MM.1S (cell line): Measurements from ENCODE around the gene LSM7.

Source experiments
- DNase-seq: peaks from one replicate; pipeline ENCODE4 v3.0.0-alpha.2; 2015
- H2AFZ ChIP-seq: fragments of 300-600 bp; sonication (generic); 2 replicates; pipeline ENCODE4 v1.6.0; 2016; ENCODE audit warnings: antibody characterized with exemption, low read length
- H3F3A ChIP-seq: fragments of 300-600 bp; sonication (generic); 2 replicates; pipeline ENCODE4 v1.6.1; 2016; ENCODE audit warnings: mild to moderate bottlenecking, antibody characterized with exemption, low read length, moderate library complexity, mixed read lengths; ENCODE audit not compliant: insufficient read depth
- H3K27ac ChIP-seq: fragments of 300-600 bp; sonication (generic); 2 replicates; pipeline ENCODE4 v1.5.1; 2016; ENCODE audit warnings: mild to moderate bottlenecking, low read length
- H3K27me3 ChIP-seq: fragments of 300-600 bp; sonication (generic); replicated peaks from 2 replicates; pipeline ENCODE4 v1.6.0; 2016; ENCODE audit warnings: low read length; ENCODE audit not compliant: insufficient read depth
- H3K36me3 ChIP-seq: fragments of 300-600 bp; sonication (generic); replicated peaks from 2 replicates; pipeline ENCODE4 v1.6.1; 2016; ENCODE audit warnings: mild to moderate bottlenecking, low read length, mixed read lengths; ENCODE audit not compliant: insufficient read depth
- H3K4me1 ChIP-seq: fragments of 300-600 bp; sonication (generic); 2 replicates; pipeline ENCODE4 v1.6.1; 2016; ENCODE audit warnings: low read length, mixed read lengths
- H3K4me2 ChIP-seq: fragments of 300-600 bp; sonication (generic); 2 replicates; pipeline ENCODE4 v1.6.0; 2016; ENCODE audit warnings: low read depth, low read length
- H3K4me3 ChIP-seq: fragments of 300-600 bp; sonication (generic); 2 replicates; pipeline ENCODE4 v1.5.1; 2016; ENCODE audit warnings: low read length, mixed read lengths
- H3K79me2 ChIP-seq: fragments of 300-600 bp; sonication (generic); 2 replicates; pipeline ENCODE4 v1.6.1; 2016; ENCODE audit warnings: mixed run types, low read length, mixed read lengths
- H3K9ac ChIP-seq: fragments of 300-600 bp; sonication (generic); 2 replicates; pipeline ENCODE4 v1.6.1; 2016; ENCODE audit warnings: low read length, mixed read lengths
- H3K9me2 ChIP-seq: fragments of 300-600 bp; sonication (generic); replicated peaks from 2 replicates; pipeline ENCODE4 v1.6.1; 2016; ENCODE audit warnings: mild to moderate bottlenecking, low read length, mixed read lengths; ENCODE audit not compliant: insufficient read depth
- H3K9me3 ChIP-seq: fragments of 300-600 bp; sonication (generic); replicated peaks from 2 replicates; pipeline ENCODE4 v1.6.1; 2016; ENCODE audit warnings: mild to moderate bottlenecking, low read length, mixed read lengths; ENCODE audit not compliant: insufficient read depth
- H4K20me1 ChIP-seq: fragments of 300-600 bp; sonication (generic); 2 replicates; pipeline ENCODE4 v1.6.1; 2016; ENCODE audit warnings: mild to moderate bottlenecking, low read length, moderate library complexity, mixed read lengths; ENCODE audit not compliant: insufficient read depth
- CTCF ChIP-seq: fragments of 300-600 bp; sonication (generic); IDR thresholded peaks from 2 replicates; pipeline ENCODE4 v1.5.1; 2016; ENCODE audit warnings: antibody characterized with exemption, low read length, mixed read lengths
- EZH2 ChIP-seq: fragments of 300-600 bp; sonication (generic); optimal IDR thresholded peaks from 2 replicates; pipeline ENCODE3; 2017; ENCODE audit warnings: low read depth, mild to moderate bottlenecking, antibody characterized with exemption, low read length, mixed read lengths
- EZH2phosphoT487 ChIP-seq: fragments of 300-600 bp; sonication (generic); IDR thresholded peaks from 2 replicates; pipeline ENCODE4 v1.6.1; 2018; ENCODE audit warnings: antibody characterized with exemption, low read length

Gene LSM7

DNA sequence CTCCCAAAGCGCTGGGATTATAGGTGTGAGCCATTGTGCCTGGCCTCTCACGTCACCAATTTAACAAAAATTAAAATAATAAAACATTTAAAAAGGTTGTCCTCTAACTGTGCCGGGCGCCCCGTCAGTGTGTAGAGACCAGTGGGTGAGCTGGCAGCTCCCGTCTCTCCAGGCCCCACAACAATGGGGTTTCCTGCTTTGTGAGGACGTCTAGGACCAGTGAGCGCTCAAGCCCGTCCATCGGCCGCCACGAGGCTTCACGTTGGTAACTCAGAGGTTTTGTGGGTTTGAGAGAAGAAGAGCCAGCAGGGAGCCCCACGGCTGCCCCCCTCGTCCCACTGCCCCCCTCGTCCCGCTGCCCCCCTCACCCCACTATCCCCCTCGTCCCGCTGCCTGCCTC is 4.7 kb downstream of the LSM7 start:
- Histone ChIP-seq H3K4me2 (no peak overlapping the region), H3F3A (no peaks in the 10 kb centered on the region), H3K27ac (no peak overlapping the region), H3K36me3 (no peaks in the 10 kb centered on the region), H3K9ac (no peak overlapping the region), H3K4me3 (no peak overlapping the region), H3K9me2 (no peaks in the 10 kb centered on the region), H3K9me3 (no peaks in the 10 kb centered on the region), H2AFZ (no peak overlapping the region), H3K27me3 (no peaks in the 10 kb centered on the region), H4K20me1 (no peaks in the 10 kb centered on the region), H3K4me1 (peaks cover 6% of the 10 kb centered on the region), H3K79me2 (peaks cover 52% of the 10 kb centered on the region)
- no peak for DNase-seq
- TF ChIP-seq EZH2 (no peak), EZH2phosphoT487 (no peak), CTCF (no peak)

DNA sequence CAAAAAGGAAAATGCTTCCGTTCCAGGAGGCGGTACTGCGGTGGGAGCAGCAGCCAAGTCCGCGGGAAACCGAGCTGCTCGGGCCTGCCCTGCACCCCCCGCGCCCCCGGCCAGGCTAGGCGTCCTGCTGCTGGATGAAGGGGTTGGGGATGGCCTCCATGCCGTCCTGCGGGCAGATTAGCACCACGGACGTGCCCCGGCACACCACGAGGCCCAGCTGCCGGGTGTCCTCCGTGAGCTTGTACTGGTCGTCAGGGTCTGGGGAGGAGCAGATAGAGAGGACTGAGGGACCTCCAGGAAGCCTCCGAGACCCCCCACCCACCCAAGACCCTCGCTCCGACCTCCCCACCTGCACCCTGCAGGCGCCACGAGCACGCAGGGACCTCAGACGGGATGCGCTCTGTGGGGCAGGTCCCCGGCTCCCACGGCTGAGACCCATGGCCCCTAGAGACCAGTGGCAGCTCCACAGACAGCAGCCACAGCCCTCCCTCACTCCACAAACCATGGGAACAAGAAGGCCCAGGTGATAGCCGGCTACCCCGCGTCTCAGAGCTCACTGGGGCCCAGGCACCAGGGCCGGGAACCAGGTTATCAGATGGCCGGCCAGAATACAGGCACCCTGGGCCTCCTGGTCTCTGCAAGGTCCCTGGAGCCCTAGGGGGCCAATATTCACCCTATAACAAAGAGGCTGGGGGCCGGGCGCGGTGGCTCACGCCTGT is 6.7 kb downstream of the LSM7 start:
- no peak overlapping the region for H3K4me2 ChIP-seq
- H3K79me2 ChIP-seq = peaks cover 32% of the 10 kb centered on the region
- H3K27me3 ChIP-seq = no peaks in the 10 kb centered on the region
- H4K20me1 ChIP-seq = no peaks in the 10 kb centered on the region
- H3K9ac ChIP-seq = no peak overlapping the region
- no peak overlapping the region for H2AFZ ChIP-seq
- H3K27ac ChIP-seq = no peak overlapping the region
- no peak overlapping the region for H3K4me3 ChIP-seq
- peaks cover 5% of the 10 kb centered on the region; the same call in 1 of the 2 replicates for H3F3A ChIP-seq
- no peaks in the 10 kb centered on the region for H3K9me3 ChIP-seq
- H3K9me2 ChIP-seq = no peaks in the 10 kb centered on the region
- no peaks in the 10 kb centered on the region for H3K36me3 ChIP-seq
- no peak for DNase-seq
- H3K4me1 ChIP-seq = no peaks in the 10 kb centered on the region; the same call in 1 of the 2 replicates
- no peak for TF ChIP-seq EZH2
- TF ChIP-seq CTCF = no peak

- no peak overlapping the region for H3K27ac ChIP-seq
- no peak overlapping the region for H2AFZ ChIP-seq
- no peak overlapping the region for H3K4me2 ChIP-seq
- H3K27me3 ChIP-seq = no peaks in the 10 kb centered on the region
- H3K4me1 ChIP-seq = no peaks in the 10 kb centered on the region
- no peaks in the 10 kb centered on the region for H3K9me3 ChIP-seq
- H3F3A ChIP-seq = peaks cover 5% of the 10 kb centered on the region; the same call in 1 of the 2 replicates
- DNase-seq = no peak
- H3K79me2 ChIP-seq = peaks cover 24% of the 10 kb centered on the region
- H3K36me3 ChIP-seq = no peaks in the 10 kb centered on the region
- no peaks in the 10 kb centered on the region for H3K9me2 ChIP-seq
- H3K9ac ChIP-seq = no peak overlapping the region
- H3K4me3 ChIP-seq = no peak overlapping the region
- no peaks in the 10 kb centered on the region for H4K20me1 ChIP-seq
- no peak for TF ChIP-seq EZH2
- TF ChIP-seq CTCF = no peak
- TF ChIP-seq EZH2phosphoT487 = no peak
Measured at GRCh38 chr19:2320939-2321338, 7.4 kb downstream of the LSM7 start.
